ENCODE measurements around the gene PARVB.

PARVB gene

GRCh38 chr22:44179989-44180705, 156.0 kb downstream of the PARVB start:
- Histone ChIP-seq H3K9ac (ENCODE audit: low read length) (no peak overlapping the region), H3K9me3 (ENCODE audit: control insufficient read depth, low read depth, low read length) (no peaks in the 10 kb centered on the region), H3K27me3 (ENCODE audit: control insufficient read depth, insufficient read depth, low read length) (no peaks in the 10 kb centered on the region), H3K4me3 (ENCODE audit: low read length) (no peak overlapping the region), H3K4me1 (ENCODE audit: control insufficient read depth, low read depth, low read length) (peaks cover 14% of the 10 kb centered on the region), H3K27ac (ENCODE audit: low read length) (no peak overlapping the region), H3K36me3 (ENCODE audit: control insufficient read depth, low read depth, low read length) (no peaks in the 10 kb centered on the region)

GRCh38 chr22:44180706-44181032, 156.6 kb downstream of the PARVB start, which contains the start of gene PARVG:
Gene PARVG, plus strand, starts transcription at chr22:44180925. Its CDS starts 2,405 bp downstream, at chr22:44183330.
- peaks cover 14% of the 10 kb centered on the region for H3K4me1 ChIP-seq (ENCODE audit: control insufficient read depth, low read depth, low read length)
- H3K27ac ChIP-seq (ENCODE audit: low read length), result no peak within 1 kb of the TSS
- no peaks in the 10 kb centered on the region for H3K9me3 ChIP-seq (ENCODE audit: control insufficient read depth, low read depth, low read length)
- H3K36me3 ChIP-seq (ENCODE audit: control insufficient read depth, low read depth, low read length), result no peaks in the 10 kb centered on the region
- H3K9ac ChIP-seq (ENCODE audit: low read length), result no peak within 1 kb of the TSS
- no peaks in the 10 kb centered on the region for H3K27me3 ChIP-seq (ENCODE audit: control insufficient read depth, insufficient read depth, low read length)
- no peak within 1 kb of the TSS for H3K4me3 ChIP-seq (ENCODE audit: low read length)

GRCh38 chr22:44181033-44181911, 157.2 kb downstream of the PARVB start:
- H3K9me3 ChIP-seq (ENCODE audit: control insufficient read depth, low read depth, low read length), result no peaks in the 10 kb centered on the region
- H3K9ac ChIP-seq (ENCODE audit: low read length), result no peak overlapping the region
- no peaks in the 10 kb centered on the region for H3K36me3 ChIP-seq (ENCODE audit: control insufficient read depth, low read depth, low read length)
- no peak overlapping the region for H3K4me3 ChIP-seq (ENCODE audit: low read length)
- no peaks in the 10 kb centered on the region for H3K27me3 ChIP-seq (ENCODE audit: control insufficient read depth, insufficient read depth, low read length)
- H3K4me1 ChIP-seq (ENCODE audit: control insufficient read depth, low read depth, low read length), result peaks cover 14% of the 10 kb centered on the region
- H3K27ac ChIP-seq (ENCODE audit: low read length), result no peak overlapping the region

GRCh38 chr22:44181912-44182587, 157.9 kb downstream of the PARVB start:
- no peak overlapping the region for H3K4me3 ChIP-seq (ENCODE audit: low read length)
- no peaks in the 10 kb centered on the region for H3K27me3 ChIP-seq (ENCODE audit: control insufficient read depth, insufficient read depth, low read length)
- no peak overlapping the region for H3K27ac ChIP-seq (ENCODE audit: low read length)
- H3K36me3 ChIP-seq (ENCODE audit: control insufficient read depth, low read depth, low read length), result no peaks in the 10 kb centered on the region
- peaks cover 14% of the 10 kb centered on the region for H3K4me1 ChIP-seq (ENCODE audit: control insufficient read depth, low read depth, low read length)
- no peak overlapping the region for H3K9ac ChIP-seq (ENCODE audit: low read length)
- H3K9me3 ChIP-seq (ENCODE audit: control insufficient read depth, low read depth, low read length), result no peaks in the 10 kb centered on the region

GRCh38 chr22:44182588-44183286, 158.6 kb downstream of the PARVB start:
- Histone ChIP-seq H3K4me3 (ENCODE audit: low read length) (no peak overlapping the region), H3K27ac (ENCODE audit: low read length) (no peak overlapping the region), H3K9ac (ENCODE audit: low read length) (no peak overlapping the region), H3K9me3 (ENCODE audit: control insufficient read depth, low read depth, low read length) (no peaks in the 10 kb centered on the region), H3K36me3 (ENCODE audit: control insufficient read depth, low read depth, low read length) (no peaks in the 10 kb centered on the region), H3K4me1 (ENCODE audit: control insufficient read depth, low read depth, low read length) (peaks cover 14% of the 10 kb centered on the region), H3K27me3 (ENCODE audit: control insufficient read depth, insufficient read depth, low read length) (no peaks in the 10 kb centered on the region)

GRCh38 chr22:44183287-44183588, 159.1 kb downstream of the PARVB start:
- H3K9ac ChIP-seq (ENCODE audit: low read length), result no peak overlapping the region
- H3K9me3 ChIP-seq (ENCODE audit: control insufficient read depth, low read depth, low read length), result no peaks in the 10 kb centered on the region
- no peaks in the 10 kb centered on the region for H3K36me3 ChIP-seq (ENCODE audit: control insufficient read depth, low read depth, low read length)
- H3K4me3 ChIP-seq (ENCODE audit: low read length), result no peak overlapping the region
- no peaks in the 10 kb centered on the region for H3K27me3 ChIP-seq (ENCODE audit: control insufficient read depth, insufficient read depth, low read length)
- H3K4me1 ChIP-seq (ENCODE audit: control insufficient read depth, low read depth, low read length), result peaks cover 14% of the 10 kb centered on the region
- no peak overlapping the region for H3K27ac ChIP-seq (ENCODE audit: low read length)

GRCh38 chr22:44184006-44184405, 159.9 kb downstream of the PARVB start:
- Histone ChIP-seq H3K27me3 (ENCODE audit: control insufficient read depth, insufficient read depth, low read length) (no peaks in the 10 kb centered on the region), H3K27ac (ENCODE audit: low read length) (no peak overlapping the region), H3K36me3 (ENCODE audit: control insufficient read depth, low read depth, low read length) (no peaks in the 10 kb centered on the region), H3K4me1 (ENCODE audit: control insufficient read depth, low read depth, low read length) (peaks cover 14% of the 10 kb centered on the region), H3K4me3 (ENCODE audit: low read length) (no peak overlapping the region), H3K9me3 (ENCODE audit: control insufficient read depth, low read depth, low read length) (no peaks in the 10 kb centered on the region), H3K9ac (ENCODE audit: low read length) (no peak overlapping the region)

GRCh38 chr22:44185237-44186120, 161.4 kb downstream of the PARVB start:
- Histone ChIP-seq H3K4me3 (ENCODE audit: low read length) (no peak overlapping the region), H3K27me3 (ENCODE audit: control insufficient read depth, insufficient read depth, low read length) (no peaks in the 10 kb centered on the region), H3K27ac (ENCODE audit: low read length) (no peak overlapping the region), H3K4me1 (ENCODE audit: control insufficient read depth, low read depth, low read length) (peaks cover 4% of the 10 kb centered on the region), H3K9me3 (ENCODE audit: control insufficient read depth, low read depth, low read length) (no peaks in the 10 kb centered on the region), H3K36me3 (ENCODE audit: control insufficient read depth, low read depth, low read length) (no peaks in the 10 kb centered on the region), H3K9ac (ENCODE audit: low read length) (no peak overlapping the region)

- Histone ChIP-seq H3K4me1 (ENCODE audit: control insufficient read depth, low read depth, low read length) (no peaks in the 10 kb centered on the region), H3K4me3 (ENCODE audit: low read length) (no peak overlapping the region), H3K36me3 (ENCODE audit: control insufficient read depth, low read depth, low read length) (no peaks in the 10 kb centered on the region), H3K9ac (ENCODE audit: low read length) (no peak overlapping the region), H3K27ac (ENCODE audit: low read length) (no peak overlapping the region), H3K9me3 (ENCODE audit: control insufficient read depth, low read depth, low read length) (no peaks in the 10 kb centered on the region), H3K27me3 (ENCODE audit: control insufficient read depth, insufficient read depth, low read length) (no peaks in the 10 kb centered on the region)
These were observed 162.0 kb downstream of the PARVB start for GRCh38 chr22:44186121-44186510.

- H3K9ac ChIP-seq (ENCODE audit: low read length), result no peak overlapping the region
- H3K4me1 ChIP-seq (ENCODE audit: control insufficient read depth, low read depth, low read length), result no peaks in the 10 kb centered on the region
- no peak overlapping the region for H3K4me3 ChIP-seq (ENCODE audit: low read length)
- H3K36me3 ChIP-seq (ENCODE audit: control insufficient read depth, low read depth, low read length), result no peaks in the 10 kb centered on the region
- H3K27ac ChIP-seq (ENCODE audit: low read length), result no peak overlapping the region
- H3K27me3 ChIP-seq (ENCODE audit: control insufficient read depth, insufficient read depth, low read length), result no peaks in the 10 kb centered on the region
- no peaks in the 10 kb centered on the region for H3K9me3 ChIP-seq (ENCODE audit: control insufficient read depth, low read depth, low read length)
These were observed 162.6 kb downstream of the PARVB start for GRCh38 chr22:44186737-44187136.

Data from iPS-18a (cell line).